Suprapubic skin (tissue), 4 donors: ENCODE results near the gene CABLES1. TPM values are rescaled to one million over a fixed set of nuclear protein-coding genes. Genes with fewer than 3 reads are reported as not detected.
"Not testable (repeated sequence)": the region's sequence is repeated elsewhere in the genome, so short reads cannot be mapped to it uniquely, and the experiment has no call there.

Source experiments
- DNase-seq, 2 donors: peaks; one replicate each; pipeline ENCODE4 v3.0.0-alpha.2; 2019; ENCODE audit warnings: low spot score in 2 of 2
- H3K27ac ChIP-seq: fragments of 200-600 bp; sonication (generic); one replicate; pipeline ENCODE4 v1.5.1; 2019
- H3K27me3 ChIP-seq: fragments of 200-600 bp; sonication (generic); one replicate; pipeline ENCODE4 v1.5.1; 2019
- H3K36me3 ChIP-seq: fragments of 200-600 bp; sonication (generic); one replicate; pipeline ENCODE4 v1.5.1; 2019
- H3K4me1 ChIP-seq: fragments of 200-600 bp; sonication (generic); one replicate; pipeline ENCODE4 v1.5.1; 2019
- H3K4me3 ChIP-seq: fragments of 200-600 bp; sonication (generic); one replicate; pipeline ENCODE4 v1.5.1; 2019; ENCODE audit warnings: mild to moderate bottlenecking
- H3K9me3 ChIP-seq: fragments of 200-600 bp; sonication (generic); one replicate; pipeline ENCODE4 v1.5.1; 2019
- CTCF ChIP-seq, 2 donors: fragments of 200-600 bp in 1 of 2; fragments of 450-650 bp in 1 of 2; sonication (generic) in 1 of 2; IDR thresholded peaks; one replicate each; pipeline ENCODE4 v1.5.1; 2016 to 2019; ENCODE audit warnings: antibody characterized with exemption in 2 of 2, mild to moderate bottlenecking in 1 of 2, moderate library complexity in 1 of 2
- EP300 ChIP-seq: sonication (generic); formaldehyde crosslinking; IDR thresholded peaks from one replicate; pipeline ENCODE4 v1.6.1; 2017; ENCODE audit warnings: antibody characterized with exemption
- POLR2A ChIP-seq, 2 donors: fragments of 450-650 bp; IDR thresholded peaks; one replicate each; pipeline ENCODE4 v1.6.1; 2017; ENCODE audit warnings: antibody characterized with exemption in 2 of 2, mild to moderate bottlenecking in 2 of 2, moderate library complexity in 2 of 2
- POLR2AphosphoS5 ChIP-seq, 3 donors: sonication (generic); formaldehyde crosslinking; IDR thresholded peaks; one replicate each; pipeline ENCODE4 v1.6.1; 2017; ENCODE audit warnings: antibody characterized with exemption in 3 of 3
- WGBS: methylation state at CpG from one replicate; pipeline ENCODE4 v1.1.5; 2018; 5-methylcytosine and 5-hydroxymethylcytosine counted together
- total RNA-seq, 4 donors: library from RNA; depleted of rRNA; stranded (reverse); fragments of >200 nt; gene quantifications; one replicate each; pipeline ENCODE4 v1.1.0, GENCODE V29; 2016

CABLES1 gene
- total RNA-seq, 4 donors from 2014 or later, result 24.9 to 42.2 (median 38.0) TPM

- Histone ChIP-seq H3K36me3 (no peaks in the 10 kb centered on the region), H3K4me1 (peaks cover 35% of the 10 kb centered on the region), H3K27me3 (no peaks in the 10 kb centered on the region), H3K4me3 (no peak overlapping the region), H3K27ac (no peak overlapping the region), H3K9me3 (no peaks in the 10 kb centered on the region)
- WGBS, result 11% methylated on average over 6 of the region's 6 CpGs
- TF ChIP-seq POLR2A (IDR thresholded peaks at IDR 0.05), result no peak
- DNase-seq, result no peak
Observed at GRCh38 chr18:23106575-23106974, 28.7 kb upstream of the CABLES1 start.

GRCh38 chr18:23107718-23108117 lies 27.6 kb upstream of the CABLES1 start:
- Histone ChIP-seq H3K27ac (no peak overlapping the region), H3K4me3 (no peak overlapping the region), H3K4me1 (peaks cover 35% of the 10 kb centered on the region), H3K9me3 (no peaks in the 10 kb centered on the region), H3K27me3 (no peaks in the 10 kb centered on the region), H3K36me3 (no peaks in the 10 kb centered on the region)
- WGBS, result 50% methylated on average over 7 of the region's 7 CpGs
- DNase-seq, result no peak
- no peak for TF ChIP-seq CTCF (IDR thresholded peaks at IDR 0.05)
- no peak for TF ChIP-seq EP300
- no peak for TF ChIP-seq POLR2A (IDR thresholded peaks at IDR 0.05)
- no peak for TF ChIP-seq POLR2AphosphoS5 (IDR thresholded peaks at IDR 0.05)

- DNase-seq, result no peak
- TF ChIP-seq POLR2AphosphoS5 (IDR thresholded peaks at IDR 0.05) (no peak), POLR2A (IDR thresholded peaks at IDR 0.05) (no peak), EP300 (no peak), CTCF (IDR thresholded peaks at IDR 0.05) (no peak)
- H3K27ac ChIP-seq, result no peak overlapping the region
Observed at GRCh38 chr18:23108496-23108895, 26.8 kb upstream of the CABLES1 start.

GRCh38 chr18:23109163-23109562 lies 26.1 kb upstream of the CABLES1 start:
- H3K27me3 ChIP-seq, H3K27ac ChIP-seq, H3K9me3 ChIP-seq, H3K4me3 ChIP-seq, H3K36me3 ChIP-seq: not testable (repeated sequence)
- peak in 1 of 2 donors; percentile 9 for DNase-seq
- peaks cover 44% of the 10 kb centered on the region for H3K4me1 ChIP-seq
- 83% methylated on average over 9 of the region's 9 CpGs for WGBS

More at GRCh38 chr18:23108496-23108895, 26.8 kb upstream of the CABLES1 start:
- no peaks in the 10 kb centered on the region for H3K9me3 ChIP-seq
- no peaks in the 10 kb centered on the region for H3K27me3 ChIP-seq
- WGBS, result 40% methylated on average over 5 of the region's 5 CpGs
- peaks cover 39% of the 10 kb centered on the region for H3K4me1 ChIP-seq
- H3K36me3 ChIP-seq, result no peaks in the 10 kb centered on the region
- H3K4me3 ChIP-seq, result no peak overlapping the region

GRCh38 chr18:23113576-23113975 lies 21.7 kb upstream of the CABLES1 start:
- Histone ChIP-seq H3K9me3 (no peaks in the 10 kb centered on the region), H3K27ac (no peak overlapping the region), H3K4me1 (peaks cover 23% of the 10 kb centered on the region), H3K27me3 (no peaks in the 10 kb centered on the region), H3K4me3 (no peak overlapping the region), H3K36me3 (no peaks in the 10 kb centered on the region)
- peak; percentile 37 to 65 for DNase-seq
- 58% methylated on average over 6 of the region's 6 CpGs for WGBS
- TF ChIP-seq POLR2A (IDR thresholded peaks at IDR 0.05) (no peak), EP300 (no peak), POLR2AphosphoS5 (IDR thresholded peaks at IDR 0.05) (no peak), CTCF (IDR thresholded peaks at IDR 0.05) (no peak)

- TF ChIP-seq POLR2AphosphoS5 (IDR thresholded peaks at IDR 0.05) (no peak), EP300 (no peak), POLR2A (IDR thresholded peaks at IDR 0.05) (no peak), CTCF (IDR thresholded peaks at IDR 0.05) (no peak)
- peak overlapping the region; percentile 32 for H3K27ac ChIP-seq
Observed at GRCh38 chr18:23114171-23114881, 21.0 kb upstream of the CABLES1 start.

More at GRCh38 chr18:23114171-23114881, 21.0 kb upstream of the CABLES1 start:
- peak; percentile 49 to 73 for DNase-seq
- Histone ChIP-seq H3K4me1 (peaks cover 20% of the 10 kb centered on the region), H3K27me3 (no peaks in the 10 kb centered on the region), H3K9me3 (no peaks in the 10 kb centered on the region), H3K4me3 (no peak overlapping the region), H3K36me3 (no peaks in the 10 kb centered on the region)
- WGBS, result 7% methylated on average over 10 of the region's 10 CpGs
